HepG2 (cell line): ENCODE data around the gene PITX3. TPM values are rescaled to one million over a fixed set of nuclear protein-coding genes. Genes with fewer than 3 reads are reported as not detected.

ENCODE experiments used
- ASH2L ChIP-seq: fragments of 300-600, 200-600 bp; sonication (generic); IDR thresholded peaks from 2 replicates; pipeline ENCODE4 v1.7.0; 2017; ENCODE audit warnings: low read depth, mild to moderate bottlenecking, moderate library complexity, mixed read lengths, low read length; ENCODE audit not compliant: insufficient read length
- ATM ChIP-seq: fragments of 450-650 bp; IDR thresholded peaks from 2 replicates; pipeline ENCODE4 v1.7.1; 2017; ENCODE audit warnings: mild to moderate bottlenecking, borderline replicate concordance
- E2F2 ChIP-seq: sonication (generic); formaldehyde crosslinking; IDR thresholded peaks from 2 replicates; pipeline ENCODE4 v1.4.0; 2020; ENCODE audit warnings: missing genetic modification reagents, borderline replicate concordance
- ETV5 ChIP-seq: IDR thresholded peaks from 2 replicates; pipeline ENCODE4 v1.6.1; 2018; ENCODE audit warnings: missing biosample characterization, missing genetic modification reagents, inconsistent platforms, borderline replicate concordance
- LRRFIP1 ChIP-seq: sonication (generic); formaldehyde crosslinking; conservative IDR thresholded peaks from 2 replicates; pipeline ENCODE4 v1.4.0; 2020; ENCODE audit warnings: missing genetic modification reagents
- NCOR1 ChIP-seq: fragments of 200-600 bp; sonication (generic); IDR thresholded peaks from 2 replicates; pipeline ENCODE4 v1.7.0; 2017; ENCODE audit warnings: antibody characterized with exemption, low read length, borderline replicate concordance
- RELA ChIP-seq: sonication (generic); formaldehyde crosslinking; IDR thresholded peaks from 2 replicates; pipeline ENCODE4 v1.4.0; 2020; ENCODE audit warnings: missing genetic modification reagents
- SNAPC4 ChIP-seq: sonication (generic); formaldehyde crosslinking; IDR thresholded peaks from 2 replicates; pipeline ENCODE4 v1.4.0; 2020; ENCODE audit warnings: mild to moderate bottlenecking, missing genetic modification reagents
- TBX3 ChIP-seq: fragments of 450-650 bp; IDR thresholded peaks from 2 replicates; pipeline ENCODE4 v1.6.1; 2017; ENCODE audit warnings: antibody characterized with exemption, mild to moderate bottlenecking, inconsistent platforms, borderline replicate concordance
- ZNF136 ChIP-seq: sonication (generic); formaldehyde crosslinking; IDR thresholded peaks from 2 replicates; pipeline ENCODE4 v1.8.1; 2022; ENCODE audit warnings: low read depth, mild to moderate bottlenecking, moderate library complexity, missing genetic modification reagents
- ZNF605 ChIP-seq: sonication (generic); formaldehyde crosslinking; IDR thresholded peaks from 2 replicates; pipeline ENCODE4 v1.8.0; 2022; ENCODE audit warnings: mild to moderate bottlenecking, missing genetic modification reagents
- ZNF639 ChIP-seq: conservative IDR thresholded peaks from 2 replicates; pipeline ENCODE4 v1.6.1; 2018; ENCODE audit warnings: missing genetic modification reagents
- ZNF784 ChIP-seq: sonication (generic); formaldehyde crosslinking; IDR thresholded peaks from 2 replicates; pipeline ENCODE4 v1.5.1; 2020; ENCODE audit warnings: missing genetic modification reagents, mild to moderate bottlenecking, borderline replicate concordance
- polyA plus RNA-seq, 8 experiments: library from polyadenylated mRNA; depleted of rRNA in 3 of 8; stranded (reverse) in 7 of 8; unstranded in 1 of 8; fragments of >200 nt; fragmentation: Illumina TruSeq in 4 of 8; extraction: Trizol in 4 of 8; gene quantifications; 2 replicates each; pipeline versions ENCODE4 v1.2.1 to v1.2.3, GENCODE V29; 2011 to 2016; ENCODE audit warnings: low read depth in 4 of 8, missing spikeins in 1 of 8, mixed read lengths in 1 of 8; ENCODE audit not compliant: insufficient read depth in 1 of 8
- total RNA-seq, 5 experiments: library from RNA; depleted of rRNA; stranded (reverse); fragments of >200 nt; fragmentation: Illumina TruSeq; extraction: Trizol; gene quantifications; 2 replicates each; pipeline ENCODE4 v1.2.3, GENCODE V29; 2016; ENCODE audit warnings: low read depth in 1 of 5

PITX3 gene
- total and polyA plus RNA-seq, 2 of the 13 experiments (the other 11 are each of a cell fraction or from before 2014, with no cell fraction given): not detected

GRCh38 chr10:102245082-102245931 lies 4.0 kb upstream of the PITX3 start, which contains the start of gene GBF1 (continued):
- TF ChIP-seq SNAPC4 (no peak; the same call in 1 of the 2 replicates), NCOR1 (no peak; the same call in 1 of the 2 replicates), ZNF136 (CRISPR knock-in tag) (0 out of 2 replicates have a peak, but pooled peaks have one; percentile 50), ZNF605 (CRISPR knock-in tag) (peak; percentile 90), TBX3 (no peak), ZNF784 (CRISPR knock-in tag) (no peak), LRRFIP1 (CRISPR knock-in tag) (no peak), ATM (no peak), RELA (peak; percentile 70; the same call in 1 of the 2 replicates), E2F2 (CRISPR knock-in tag) (peak; percentile 78; the same call in 1 of the 2 replicates), ZNF639 (CRISPR knock-in tag) (no peak), ETV5 (CRISPR knock-in tag) (peak; percentile 67; the same call in 1 of the 2 replicates), ASH2L (peak; percentile 94)
